PC-9 (cell line): ENCODE data around the gene MTHFD1. TPM values are rescaled to one million over a fixed set of nuclear protein-coding genes. Genes with fewer than 3 reads are reported as not detected.

ENCODE experiments used
- total RNA-seq: library from RNA; stranded (reverse); gene quantifications from 2 replicates; pipeline ENCODE4 v1.2.3, GENCODE V29; 2021

The MTHFD1 gene
- total RNA-seq, 1 experiment from 2014 or later = 161 TPM

Other genes starting within 250 kb of the MTHFD1 start
- 0.20 TPM in 1 of 2 replicates, not detected in the other for gene ESR2, start 94.0 kb upstream of the MTHFD1 start, total RNA-seq
- 0.60 and 0.72 TPM in 2 replicates for gene AKAP5, start 77.1 kb downstream of the MTHFD1 start, total RNA-seq
- 18.6 and 22.9 TPM in 2 replicates for gene ZBTB25, start 115.5 kb downstream of the MTHFD1 start, total RNA-seq
- gene ZBTB1, start 116.4 kb downstream of the MTHFD1 start, total RNA-seq = 55.4 and 57.2 TPM in 2 replicates
- gene HSPA2, start 152.4 kb downstream of the MTHFD1 start, total RNA-seq = 11.0 and 14.3 TPM in 2 replicates
- 0.35 TPM in 1 of 2 replicates, not detected in the other for gene PPP1R36, start 161.6 kb downstream of the MTHFD1 start, total RNA-seq